Breast epithelium (tissue), 4 donors: ENCODE measurements around the gene CISH. TPM values are rescaled to one million over a fixed set of nuclear protein-coding genes. Genes with fewer than 3 reads are reported as not detected.

Experiments
- DNase-seq, 2 donors: peaks; one replicate each; pipeline ENCODE4 v3.0.0-alpha.2; 2019; ENCODE audit warnings: low spot score in 2 of 2
- H3K27ac ChIP-seq, 2 donors: fragments of 200-600 bp; sonication (generic) in 1 of 2; one replicate each; pipeline ENCODE4 v1.5.1; 2016 to 2019; ENCODE audit warnings: mild to moderate bottlenecking in 1 of 2
- H3K27me3 ChIP-seq, 2 donors: fragments of 200-600 bp; sonication (generic) in 1 of 2; one replicate each; pipeline versions ENCODE4 v1.5.1 to v1.6.0; 2017 to 2019; ENCODE audit warnings: control low read depth in 1 of 2, mild to moderate bottlenecking in 1 of 2
- H3K36me3 ChIP-seq: fragments of 200-600 bp; one replicate; pipeline ENCODE4 v1.5.1; 2019
- H3K4me1 ChIP-seq, 2 donors: fragments of 200-600 bp; sonication (generic); one replicate each; pipeline ENCODE4 v1.5.1; 2016 to 2019; ENCODE audit warnings: control low read depth in 1 of 2
- H3K4me3 ChIP-seq, 3 donors: fragments of 200-600 bp; sonication (generic); 1 replicate in 2 of 3; 2 replicates in 1 of 3; pipeline ENCODE4 v1.5.1; 2016 to 2019; ENCODE audit warnings: mild to moderate bottlenecking in 3 of 3, moderate library complexity in 2 of 3
- H3K9me3 ChIP-seq, 2 donors: fragments of 200-600 bp; sonication (generic) in 1 of 2; one replicate each; pipeline ENCODE4 v1.5.1; 2016 to 2019; ENCODE audit warnings: control low read depth in 1 of 2
- POLR2A ChIP-seq: fragments of 450-650 bp; IDR thresholded peaks from one replicate; pipeline ENCODE4 v1.6.1; 2016; ENCODE audit warnings: antibody characterized with exemption, mild to moderate bottlenecking, moderate library complexity
- POLR2AphosphoS5 ChIP-seq, 3 donors: sonication (generic); formaldehyde crosslinking; IDR thresholded peaks; one replicate each; pipeline ENCODE4 v1.6.1; 2017; ENCODE audit warnings: antibody characterized with exemption in 3 of 3
- intact Hi-C: fragments of 100-400 bp; cut with DNase I; formaldehyde crosslinking; loops from one replicate; pipeline ENCODE4 v1.15.1; 2023; ENCODE audit warnings: low total_unique reads
- total RNA-seq, 3 donors: library from RNA; depleted of rRNA; stranded (reverse); fragments of >200 nt; gene quantifications; one replicate each; pipeline ENCODE4 v1.1.0, GENCODE V29; 2016
- TF ChIP-seq, protein P1 (sequence below), 3 donors: fragments of 450-650 bp; IDR thresholded peaks; one replicate each; pipeline ENCODE4 v1.5.1; 2016 to 2017; ENCODE audit warnings: antibody characterized with exemption in 3 of 3, mild to moderate bottlenecking in 3 of 3, moderate library complexity in 3 of 3

Gene CISH
- total RNA-seq, 3 donors from 2014 or later = 5.4 to 29.6 (median 17.4) TPM

DNA sequence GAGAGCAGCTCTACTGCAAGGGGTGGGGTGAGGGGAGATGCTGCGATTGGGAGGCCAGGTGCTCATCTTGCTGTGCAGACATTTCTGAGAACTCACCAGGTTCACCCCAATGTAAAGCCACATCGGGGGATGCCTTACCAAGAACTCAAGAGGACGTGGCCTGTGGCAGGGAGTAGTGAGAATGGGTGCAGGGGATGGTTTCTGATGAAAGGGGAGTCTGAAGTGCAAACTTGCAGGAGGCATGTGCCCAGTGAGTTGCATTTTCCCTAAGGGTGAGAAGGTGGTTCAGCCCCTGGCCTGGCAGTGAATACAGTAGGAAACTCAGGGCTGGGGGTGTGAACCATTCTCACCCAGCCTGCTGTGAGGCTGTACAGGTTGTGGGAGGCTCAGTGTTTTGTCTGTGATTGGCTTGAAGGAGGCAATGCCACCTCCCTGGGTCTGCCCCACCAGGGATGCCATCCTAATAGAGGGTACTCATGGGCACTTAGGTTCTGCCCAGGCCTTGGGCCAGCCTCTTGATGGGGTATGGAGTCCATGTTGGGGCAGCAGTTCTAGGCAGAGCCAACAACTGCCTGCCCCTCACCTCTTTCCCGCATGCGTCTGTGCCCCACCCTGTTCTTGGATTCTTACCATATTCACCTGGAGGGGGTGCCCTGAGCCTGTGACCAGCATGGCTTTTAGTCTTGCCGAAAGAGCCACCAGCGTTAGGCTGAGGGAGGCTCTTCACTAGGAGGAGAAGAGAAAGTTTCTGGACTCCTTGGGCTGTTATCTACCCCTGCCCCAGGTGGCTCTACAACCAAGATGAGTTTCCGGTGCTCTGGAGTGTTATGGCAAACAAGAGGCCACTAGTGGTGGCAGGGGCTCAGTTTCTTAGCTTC is 37.8 kb downstream of the CISH start:
- intact Hi-C loops = loop anchor here (2.0 to 10.0 kb wide), 2 partner anchors 37 to 821 kb away; partner anchors contain the start of genes CISH and RBM15B
- Histone ChIP-seq H3K27ac (no peak overlapping the region), H3K36me3 (no peaks in the 10 kb centered on the region)

DNA sequence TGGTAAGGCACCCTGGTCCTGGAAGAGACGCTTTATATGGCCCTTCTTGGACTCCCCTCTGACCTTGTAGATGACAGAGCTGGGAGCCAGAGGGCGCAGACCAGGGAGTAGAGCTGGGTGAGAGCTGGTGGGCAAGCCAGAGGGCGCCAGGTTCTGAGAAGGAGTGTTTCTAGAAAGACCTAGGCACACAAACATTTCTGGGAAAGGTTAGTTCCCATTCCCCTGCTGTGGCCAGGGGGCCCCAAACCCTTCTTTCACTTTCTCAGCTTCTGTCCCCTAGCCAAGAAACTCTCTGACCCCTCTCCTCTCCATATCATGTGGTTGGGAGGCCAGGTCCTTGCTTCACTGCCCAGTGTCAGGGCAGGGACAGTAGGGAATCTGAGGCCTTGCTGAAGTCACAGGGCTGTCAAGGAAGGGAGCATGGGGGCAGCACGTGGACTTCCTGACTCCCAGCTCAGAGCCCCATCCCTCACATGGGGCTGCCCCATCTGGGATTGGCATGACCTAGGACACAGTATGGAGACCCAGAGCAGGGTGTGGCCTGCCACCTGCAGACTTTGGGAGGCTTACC is 38.7 kb downstream of the CISH start:
- intact Hi-C loops = loop anchor here (2.0 to 10.0 kb wide), 2 partner anchors 38 to 822 kb away; partner anchors contain the start of genes CISH and RBM15B

More for the DNA sequence above, 37.8 kb downstream of the CISH start:
- Histone ChIP-seq H3K9me3 (no peaks in the 10 kb centered on the region), H3K4me3 (no peak overlapping the region), H3K27me3 (no peaks in the 10 kb centered on the region), H3K4me1 (no peaks in the 10 kb centered on the region)
- TF ChIP-seq POLR2A = no peak
- no peak for TF ChIP-seq POLR2AphosphoS5 (IDR thresholded peaks at IDR 0.05)
- TF ChIP-seq, protein P1, sequence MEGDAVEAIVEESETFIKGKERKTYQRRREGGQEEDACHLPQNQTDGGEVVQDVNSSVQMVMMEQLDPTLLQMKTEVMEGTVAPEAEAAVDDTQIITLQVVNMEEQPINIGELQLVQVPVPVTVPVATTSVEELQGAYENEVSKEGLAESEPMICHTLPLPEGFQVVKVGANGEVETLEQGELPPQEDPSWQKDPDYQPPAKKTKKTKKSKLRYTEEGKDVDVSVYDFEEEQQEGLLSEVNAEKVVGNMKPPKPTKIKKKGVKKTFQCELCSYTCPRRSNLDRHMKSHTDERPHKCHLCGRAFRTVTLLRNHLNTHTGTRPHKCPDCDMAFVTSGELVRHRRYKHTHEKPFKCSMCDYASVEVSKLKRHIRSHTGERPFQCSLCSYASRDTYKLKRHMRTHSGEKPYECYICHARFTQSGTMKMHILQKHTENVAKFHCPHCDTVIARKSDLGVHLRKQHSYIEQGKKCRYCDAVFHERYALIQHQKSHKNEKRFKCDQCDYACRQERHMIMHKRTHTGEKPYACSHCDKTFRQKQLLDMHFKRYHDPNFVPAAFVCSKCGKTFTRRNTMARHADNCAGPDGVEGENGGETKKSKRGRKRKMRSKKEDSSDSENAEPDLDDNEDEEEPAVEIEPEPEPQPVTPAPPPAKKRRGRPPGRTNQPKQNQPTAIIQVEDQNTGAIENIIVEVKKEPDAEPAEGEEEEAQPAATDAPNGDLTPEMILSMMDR (IDR thresholded peaks at IDR 0.05) = no peak
- no peak for DNase-seq

DNA sequence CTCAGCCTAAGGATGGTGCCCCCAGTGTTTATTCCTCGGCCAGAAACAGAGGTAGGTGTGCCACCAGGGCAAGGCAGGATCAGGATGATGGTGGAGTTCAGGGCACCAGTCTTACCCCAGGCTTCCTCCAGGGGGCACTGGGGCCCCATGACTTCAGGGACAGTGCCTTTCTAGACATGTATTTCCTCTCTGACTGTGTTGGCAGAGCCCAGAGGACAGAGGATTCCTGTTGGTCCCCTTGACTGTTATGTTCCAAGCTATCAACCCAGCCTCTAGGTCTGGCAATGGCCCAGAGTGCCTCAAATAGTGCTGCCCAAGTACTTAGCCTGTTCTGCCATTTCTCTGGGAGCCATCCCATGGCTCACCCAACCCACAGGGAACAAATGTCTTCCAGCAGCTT is 39.4 kb downstream of the CISH start:
- Histone ChIP-seq H3K27ac (peak overlapping the region; percentile 25 to 59), H3K9me3 (no peaks in the 10 kb centered on the region), H3K4me1 (no peaks in the 10 kb centered on the region), H3K36me3 (no peaks in the 10 kb centered on the region), H3K27me3 (no peaks in the 10 kb centered on the region), H3K4me3 (no peak overlapping the region)
- peak; percentile 70 to 71 for DNase-seq
- intact Hi-C loops = loop anchor here (2.0 to 10.0 kb wide), 2 partner anchors 39 to 823 kb away; partner anchors contain the start of genes CISH and RBM15B
- TF ChIP-seq, protein P1 (IDR thresholded peaks at IDR 0.05) = peak; percentile 87 to 97 (median 95)
- TF ChIP-seq POLR2AphosphoS5 (IDR thresholded peaks at IDR 0.05) (peak in 2 of 3 donors; percentile 38 to 79), POLR2A (no peak)

More for the DNA sequence above, 38.7 kb downstream of the CISH start:
- H3K27me3 ChIP-seq = no peaks in the 10 kb centered on the region
- no peaks in the 10 kb centered on the region for H3K9me3 ChIP-seq
- H3K4me3 ChIP-seq = no peak overlapping the region
- H3K27ac ChIP-seq = peak overlapping the region; percentile 25 to 59
- H3K4me1 ChIP-seq = no peaks in the 10 kb centered on the region
- no peaks in the 10 kb centered on the region for H3K36me3 ChIP-seq
- TF ChIP-seq POLR2AphosphoS5 (IDR thresholded peaks at IDR 0.05) = no peak
- TF ChIP-seq, protein P1 (IDR thresholded peaks at IDR 0.05) = no peak
- TF ChIP-seq POLR2A = no peak
- no peak for DNase-seq

DNA sequence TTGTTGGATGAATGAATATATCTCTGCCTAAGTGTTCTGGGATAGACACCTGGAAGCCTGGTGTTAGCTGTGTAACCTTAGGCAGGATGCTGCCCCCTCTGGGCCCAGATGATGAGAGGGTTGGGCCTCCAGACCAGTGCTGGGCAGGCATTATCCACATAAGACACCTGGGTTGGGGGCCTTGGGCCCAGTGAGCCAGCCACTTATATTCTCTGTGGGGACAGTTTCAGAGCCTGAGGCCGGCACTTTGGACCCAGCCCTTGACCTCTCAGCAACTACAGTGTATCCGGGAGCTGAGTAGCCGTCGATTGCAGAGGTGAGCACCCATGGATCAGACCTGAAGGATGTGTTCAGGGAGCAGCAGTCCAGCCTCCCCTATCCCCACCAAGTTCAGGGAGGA is 40.1 kb downstream of the CISH start:
- Histone ChIP-seq H3K27ac (peak overlapping the region in 1 of 2 donors; percentile 52), H3K9me3 (no peaks in the 10 kb centered on the region), H3K36me3 (no peaks in the 10 kb centered on the region), H3K4me3 (no peak overlapping the region), H3K27me3 (no peaks in the 10 kb centered on the region), H3K4me1 (no peaks in the 10 kb centered on the region)
- intact Hi-C loops = loop anchor here (10.0 kb wide), 1 partner anchor 823 kb away; the partner anchor contains the start of gene RBM15B
- TF ChIP-seq, protein P1 (IDR thresholded peaks at IDR 0.05) = no peak
- TF ChIP-seq POLR2A (no peak), POLR2AphosphoS5 (IDR thresholded peaks at IDR 0.05) (no peak)
- no peak for DNase-seq
